ENCODE measurements around the gene CNOT3. TPM values are rescaled to one million over a fixed set of nuclear protein-coding genes. Genes with fewer than 3 reads are reported as not detected.

The CNOT3 gene
- total and polyA plus RNA-seq, 2 of the 13 experiments (the other 11 are each of a cell fraction or from before 2014, with no cell fraction given) = 4.3 to 5.8 TPM

DNA sequence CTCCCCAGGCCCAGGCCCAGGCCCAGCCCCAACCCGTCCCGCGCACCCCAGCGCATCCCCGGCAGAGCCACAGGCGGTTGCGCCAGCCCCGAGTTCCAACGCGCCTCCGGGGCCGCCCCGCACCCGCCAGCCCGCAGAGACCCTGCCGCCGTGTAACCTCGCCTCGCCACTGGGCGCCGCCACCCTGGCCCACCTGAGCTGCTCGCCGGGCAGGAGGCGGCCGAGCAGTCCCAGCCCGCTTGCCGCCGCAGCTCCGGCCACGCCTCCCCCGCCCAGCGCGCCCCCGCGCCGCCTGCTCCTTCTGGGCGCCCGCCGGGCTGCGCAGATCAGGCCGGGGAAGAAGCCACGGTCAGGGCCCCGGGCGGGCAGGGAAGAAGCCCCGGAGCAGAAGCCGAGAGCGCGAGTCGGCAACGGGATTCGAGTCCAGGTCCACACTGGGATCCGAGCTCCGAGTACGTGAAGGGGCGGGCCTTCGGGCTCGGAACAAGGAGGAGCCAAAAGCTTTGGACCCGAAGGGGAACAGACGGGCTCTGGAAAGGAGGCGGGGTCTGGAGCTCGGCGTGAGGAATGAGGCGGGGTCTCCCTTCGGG is 51.7 kb downstream of the CNOT3 start, which contains the start of gene MBOAT7 (continued):
- TF ChIP-seq, protein P1, sequence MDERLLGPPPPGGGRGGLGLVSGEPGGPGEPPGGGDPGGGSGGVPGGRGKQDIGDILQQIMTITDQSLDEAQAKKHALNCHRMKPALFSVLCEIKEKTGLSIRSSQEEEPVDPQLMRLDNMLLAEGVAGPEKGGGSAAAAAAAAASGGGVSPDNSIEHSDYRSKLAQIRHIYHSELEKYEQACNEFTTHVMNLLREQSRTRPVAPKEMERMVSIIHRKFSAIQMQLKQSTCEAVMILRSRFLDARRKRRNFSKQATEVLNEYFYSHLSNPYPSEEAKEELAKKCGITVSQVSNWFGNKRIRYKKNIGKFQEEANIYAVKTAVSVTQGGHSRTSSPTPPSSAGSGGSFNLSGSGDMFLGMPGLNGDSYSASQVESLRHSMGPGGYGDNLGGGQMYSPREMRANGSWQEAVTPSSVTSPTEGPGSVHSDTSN (CRISPR knock-in tag; IDR thresholded peaks at IDR 0.05) = no peak
- TF ChIP-seq, protein P2, sequence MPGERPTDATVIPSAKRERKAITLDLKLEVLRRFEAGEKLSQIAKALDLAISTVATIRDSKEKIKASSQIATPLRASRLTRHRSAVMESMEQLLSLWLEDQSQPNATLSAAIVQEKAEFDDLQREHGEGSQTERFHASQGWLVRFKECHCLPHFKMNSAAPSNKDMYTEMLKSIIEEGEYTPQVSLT (CRISPR knock-in tag; IDR thresholded peaks at IDR 0.05; ENCODE audit: borderline replicate concordance, low read depth) = no peak
- no peak for TF ChIP-seq FOSL2 (CRISPR knock-in tag; IDR thresholded peaks at IDR 0.05)
- TF ChIP-seq ZNF234 (CRISPR knock-in tag; conservative IDR thresholded peaks at IDR 0.05) = no peak
- no peak for TF ChIP-seq NCOR1 (IDR thresholded peaks at IDR 0.05; ENCODE audit: borderline replicate concordance, low read length)
- TF ChIP-seq CREB1 (IDR thresholded peaks at IDR 0.05) = no peak
- no peak for TF ChIP-seq CREB1 (CRISPR knock-in tag; IDR thresholded peaks at IDR 0.05)
- TF ChIP-seq ZNF124 (CRISPR knock-in tag; IDR thresholded peaks at IDR 0.05) = 0 out of 2 replicates have a peak, but pooled peaks have one; percentile 11
- no peak for TF ChIP-seq SETDB1 (CRISPR knock-in tag; IDR thresholded peaks at IDR 0.05; ENCODE audit: borderline replicate concordance)
- no peak for TF ChIP-seq ZNF432 (CRISPR knock-in tag; IDR thresholded peaks at IDR 0.05; ENCODE audit: borderline replicate concordance)
- TF ChIP-seq ZNF670 (CRISPR knock-in tag; IDR thresholded peaks at IDR 0.05; ENCODE audit: borderline replicate concordance) = no peak
- no peak for TF ChIP-seq KMT2A (CRISPR knock-in tag; IDR thresholded peaks at IDR 0.05)
- TF ChIP-seq, protein P3, sequence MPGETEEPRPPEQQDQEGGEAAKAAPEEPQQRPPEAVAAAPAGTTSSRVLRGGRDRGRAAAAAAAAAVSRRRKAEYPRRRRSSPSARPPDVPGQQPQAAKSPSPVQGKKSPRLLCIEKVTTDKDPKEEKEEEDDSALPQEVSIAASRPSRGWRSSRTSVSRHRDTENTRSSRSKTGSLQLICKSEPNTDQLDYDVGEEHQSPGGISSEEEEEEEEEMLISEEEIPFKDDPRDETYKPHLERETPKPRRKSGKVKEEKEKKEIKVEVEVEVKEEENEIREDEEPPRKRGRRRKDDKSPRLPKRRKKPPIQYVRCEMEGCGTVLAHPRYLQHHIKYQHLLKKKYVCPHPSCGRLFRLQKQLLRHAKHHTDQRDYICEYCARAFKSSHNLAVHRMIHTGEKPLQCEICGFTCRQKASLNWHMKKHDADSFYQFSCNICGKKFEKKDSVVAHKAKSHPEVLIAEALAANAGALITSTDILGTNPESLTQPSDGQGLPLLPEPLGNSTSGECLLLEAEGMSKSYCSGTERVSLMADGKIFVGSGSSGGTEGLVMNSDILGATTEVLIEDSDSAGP (CRISPR knock-in tag; IDR thresholded peaks at IDR 0.05; ENCODE audit: borderline replicate concordance) = 0 out of 2 replicates have a peak, but pooled peaks have one; percentile 2
- peak; percentile 71; the same call in 1 of the 2 replicates for TF ChIP-seq ISX (CRISPR knock-in tag; conservative IDR thresholded peaks at IDR 0.05)
- TF ChIP-seq BORCS8-MEF2B (CRISPR knock-in tag; IDR thresholded peaks at IDR 0.05) = no peak
- TF ChIP-seq ZNF766 (CRISPR knock-in tag; IDR thresholded peaks at IDR 0.05; ENCODE audit: borderline replicate concordance) = no peak; the same call in 1 of the 2 replicates
- TF ChIP-seq, protein P4, sequence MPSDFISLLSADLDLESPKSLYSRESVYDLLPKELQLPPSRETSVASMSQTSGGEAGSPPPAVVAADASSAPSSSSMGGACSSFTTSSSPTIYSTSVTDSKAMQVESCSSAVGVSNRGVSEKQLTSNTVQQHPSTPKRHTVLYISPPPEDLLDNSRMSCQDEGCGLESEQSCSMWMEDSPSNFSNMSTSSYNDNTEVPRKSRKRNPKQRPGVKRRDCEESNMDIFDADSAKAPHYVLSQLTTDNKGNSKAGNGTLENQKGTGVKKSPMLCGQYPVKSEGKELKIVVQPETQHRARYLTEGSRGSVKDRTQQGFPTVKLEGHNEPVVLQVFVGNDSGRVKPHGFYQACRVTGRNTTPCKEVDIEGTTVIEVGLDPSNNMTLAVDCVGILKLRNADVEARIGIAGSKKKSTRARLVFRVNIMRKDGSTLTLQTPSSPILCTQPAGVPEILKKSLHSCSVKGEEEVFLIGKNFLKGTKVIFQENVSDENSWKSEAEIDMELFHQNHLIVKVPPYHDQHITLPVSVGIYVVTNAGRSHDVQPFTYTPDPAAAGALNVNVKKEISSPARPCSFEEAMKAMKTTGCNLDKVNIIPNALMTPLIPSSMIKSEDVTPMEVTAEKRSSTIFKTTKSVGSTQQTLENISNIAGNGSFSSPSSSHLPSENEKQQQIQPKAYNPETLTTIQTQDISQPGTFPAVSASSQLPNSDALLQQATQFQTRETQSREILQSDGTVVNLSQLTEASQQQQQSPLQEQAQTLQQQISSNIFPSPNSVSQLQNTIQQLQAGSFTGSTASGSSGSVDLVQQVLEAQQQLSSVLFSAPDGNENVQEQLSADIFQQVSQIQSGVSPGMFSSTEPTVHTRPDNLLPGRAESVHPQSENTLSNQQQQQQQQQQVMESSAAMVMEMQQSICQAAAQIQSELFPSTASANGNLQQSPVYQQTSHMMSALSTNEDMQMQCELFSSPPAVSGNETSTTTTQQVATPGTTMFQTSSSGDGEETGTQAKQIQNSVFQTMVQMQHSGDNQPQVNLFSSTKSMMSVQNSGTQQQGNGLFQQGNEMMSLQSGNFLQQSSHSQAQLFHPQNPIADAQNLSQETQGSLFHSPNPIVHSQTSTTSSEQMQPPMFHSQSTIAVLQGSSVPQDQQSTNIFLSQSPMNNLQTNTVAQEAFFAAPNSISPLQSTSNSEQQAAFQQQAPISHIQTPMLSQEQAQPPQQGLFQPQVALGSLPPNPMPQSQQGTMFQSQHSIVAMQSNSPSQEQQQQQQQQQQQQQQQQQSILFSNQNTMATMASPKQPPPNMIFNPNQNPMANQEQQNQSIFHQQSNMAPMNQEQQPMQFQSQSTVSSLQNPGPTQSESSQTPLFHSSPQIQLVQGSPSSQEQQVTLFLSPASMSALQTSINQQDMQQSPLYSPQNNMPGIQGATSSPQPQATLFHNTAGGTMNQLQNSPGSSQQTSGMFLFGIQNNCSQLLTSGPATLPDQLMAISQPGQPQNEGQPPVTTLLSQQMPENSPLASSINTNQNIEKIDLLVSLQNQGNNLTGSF (CRISPR knock-in tag; IDR thresholded peaks at IDR 0.05) = peak; percentile 64
- peak; percentile 82; the same call in 1 of the 2 replicates for TF ChIP-seq ZNF543 (CRISPR knock-in tag; IDR thresholded peaks at IDR 0.05)
- peak; percentile 66; the same call in 1 of the 2 replicates for TF ChIP-seq RFXAP (CRISPR knock-in tag; IDR thresholded peaks at IDR 0.05; ENCODE audit: borderline replicate concordance)
- TF ChIP-seq RAD51 (IDR thresholded peaks at IDR 0.05; ENCODE audit: borderline replicate concordance) = no peak
- no peak for TF ChIP-seq ARID2 (CRISPR knock-in tag; IDR thresholded peaks at IDR 0.05; ENCODE audit: borderline replicate concordance)
- no peak for TF ChIP-seq ZNF878 (CRISPR knock-in tag; IDR thresholded peaks at IDR 0.05)
- TF ChIP-seq HNRNPH1 (optimal IDR thresholded peaks at IDR 0.05; ENCODE audit: low read depth, low read length) = no peak

All from HepG2 (cell line).